NCI-H1048 (cell line): ENCODE results near the gene FAM117B.

ENCODE experiments used
- DNase-seq: peaks from one replicate; lab custom pipeline; 2025; lab: John Stamatoyannopoulos, UW

FAM117B gene

DNA sequence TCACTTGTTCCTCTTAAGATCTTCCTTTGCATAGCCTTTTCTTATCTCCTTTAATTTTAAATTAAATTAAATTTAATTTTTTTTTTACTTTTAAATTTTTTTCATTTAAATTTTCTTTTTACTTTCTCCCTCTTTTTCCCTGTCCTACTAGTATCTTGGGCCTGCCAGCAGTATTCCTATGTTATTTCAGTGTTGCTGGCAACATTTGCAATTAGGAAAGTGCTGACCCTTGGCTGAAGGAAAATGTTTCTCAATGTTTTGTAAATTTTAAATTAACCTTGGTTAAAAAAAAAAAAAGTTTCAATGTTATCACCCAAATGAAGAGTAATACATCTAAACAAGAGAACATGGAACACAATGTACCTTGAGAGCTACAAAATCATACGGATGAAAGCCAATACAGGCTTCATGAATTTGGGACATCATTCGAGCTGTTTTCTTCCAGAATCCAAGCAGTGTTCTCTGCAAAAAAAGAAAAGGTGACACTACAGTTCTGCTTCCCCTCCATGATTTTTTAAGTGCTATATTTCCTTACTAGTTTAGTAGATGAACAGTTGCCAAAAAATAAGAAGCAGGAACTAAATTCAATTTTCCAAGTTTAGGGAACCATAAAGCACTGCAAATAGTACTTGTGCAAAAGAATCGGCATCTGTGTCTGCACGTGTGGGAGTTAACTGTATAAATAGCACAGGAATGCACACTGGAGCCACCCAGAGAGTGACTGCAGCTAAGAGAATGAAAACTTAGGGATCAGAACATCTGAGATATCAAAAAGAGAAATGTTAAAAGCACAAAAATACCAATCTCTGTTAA lies 181.0 kb downstream of the FAM117B start:
- no peak for DNase-seq

DNA sequence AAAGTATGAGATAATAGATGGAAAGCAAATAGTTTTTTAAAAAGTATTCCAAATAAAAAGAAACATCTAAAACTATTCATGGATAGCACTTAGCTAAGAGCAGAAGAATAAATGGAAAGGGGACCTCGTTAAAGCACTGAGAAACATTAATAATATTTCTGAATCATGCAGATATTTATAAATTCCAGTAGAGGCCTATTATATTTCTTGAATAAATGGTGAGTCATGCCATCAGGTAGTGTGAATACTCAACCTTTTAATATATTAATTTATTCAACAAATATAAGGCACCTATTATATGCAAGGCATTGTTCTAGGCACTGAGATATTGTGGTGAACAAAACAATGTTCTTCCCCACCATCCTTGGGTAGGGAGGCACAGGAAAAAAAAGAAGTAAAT lies 183.0 kb downstream of the FAM117B start:
- DNase-seq: no peak

DNA sequence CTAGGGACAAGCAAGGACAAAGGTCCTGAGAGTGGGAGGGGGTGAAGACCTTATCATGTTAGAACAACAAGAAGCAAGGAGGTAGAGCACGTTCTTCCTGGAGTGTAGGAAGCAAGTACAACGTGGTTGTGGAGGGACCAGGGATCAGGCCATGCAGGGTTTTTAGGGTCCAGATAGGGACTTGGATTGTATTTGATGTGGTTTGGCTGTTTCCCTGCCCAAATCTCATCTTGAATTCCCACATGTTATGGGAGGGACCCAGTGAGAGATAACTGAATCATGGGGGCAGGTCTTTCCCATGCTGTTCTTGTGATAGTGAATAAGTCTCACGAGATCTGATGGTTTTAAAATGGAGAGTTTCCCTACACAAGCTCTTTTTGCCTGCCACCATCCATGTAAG lies 183.6 kb downstream of the FAM117B start:
- DNase-seq: no peak
